GM19467 (cell line): Measurements from ENCODE around the gene RNF2.

Experiments used
- ATAC-seq: cut with Tn5 transposase; IDR thresholded peaks from one replicate; pipeline ENCODE4 v1.9.1; 2021; ENCODE audit warnings: mild to moderate bottlenecking, moderate library complexity; ENCODE audit not compliant: unreplicated experiment

Gene RNF2

DNA sequence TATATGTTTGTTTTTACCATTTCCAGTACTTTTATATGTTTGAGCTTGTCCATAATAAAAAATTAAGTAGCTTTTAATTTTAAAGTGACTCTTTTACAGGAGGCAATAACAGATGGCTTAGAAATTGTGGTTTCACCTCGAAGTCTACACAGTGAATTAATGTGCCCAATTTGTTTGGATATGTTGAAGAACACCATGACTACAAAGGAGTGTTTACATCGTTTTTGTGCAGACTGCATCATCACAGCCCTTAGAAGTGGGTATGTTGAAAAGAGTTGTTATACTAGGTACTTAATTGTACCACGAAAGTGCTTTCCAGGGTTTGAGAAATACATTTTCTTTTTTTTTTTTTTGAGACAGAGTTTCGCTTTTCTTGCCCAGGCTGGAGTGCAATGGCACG is 46.1 kb downstream of the RNF2 start:
- no peak for ATAC-seq

DNA sequence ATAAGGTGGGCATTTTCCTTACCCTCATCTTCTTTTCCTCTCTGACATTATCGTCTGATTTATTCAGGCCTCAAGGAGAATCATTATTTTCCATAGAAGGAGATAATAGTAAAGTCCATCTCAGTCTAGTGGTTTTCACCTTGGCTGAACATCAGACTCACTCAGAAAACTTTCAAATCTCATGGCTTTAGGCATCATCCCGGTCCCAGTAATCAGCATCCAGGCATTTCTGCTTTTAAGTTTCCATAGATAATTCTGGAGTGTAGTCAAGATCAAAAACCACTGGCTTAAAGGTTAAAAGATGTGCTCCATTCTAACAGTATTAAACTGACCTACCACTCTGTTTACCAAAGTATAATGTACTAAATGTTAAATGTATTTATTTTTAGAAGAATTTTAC is 49.4 kb downstream of the RNF2 start:
- no peak for ATAC-seq

- ATAC-seq, result no peak
Measured at GRCh38 chr1:185096531-185096930, 51.2 kb downstream of the RNF2 start.

- ATAC-seq, result no peak
Measured at GRCh38 chr1:185104083-185104482, 58.7 kb downstream of the RNF2 start.

GRCh38 chr1:185105121-185105520 is 59.8 kb downstream of the RNF2 start:
- no peak for ATAC-seq

DNA sequence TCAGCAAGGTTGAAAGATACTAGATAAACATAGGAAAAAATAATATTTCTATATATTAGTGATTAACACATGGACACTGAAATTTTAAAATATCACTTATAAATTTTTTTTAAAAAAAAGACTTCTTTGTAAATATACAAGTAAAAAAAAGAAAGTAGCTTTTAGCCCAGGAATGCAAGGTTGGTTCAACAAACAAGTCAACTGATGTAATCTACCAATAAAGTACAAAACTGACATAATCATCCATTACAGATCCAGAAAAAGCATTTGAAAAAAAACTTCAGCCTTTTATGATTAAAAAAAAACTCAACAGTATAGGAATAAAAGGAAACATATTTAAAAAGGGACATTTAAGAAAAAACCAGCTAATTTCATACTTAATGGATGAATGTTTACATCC is 63.0 kb downstream of the RNF2 start:
- ATAC-seq, result no peak

DNA sequence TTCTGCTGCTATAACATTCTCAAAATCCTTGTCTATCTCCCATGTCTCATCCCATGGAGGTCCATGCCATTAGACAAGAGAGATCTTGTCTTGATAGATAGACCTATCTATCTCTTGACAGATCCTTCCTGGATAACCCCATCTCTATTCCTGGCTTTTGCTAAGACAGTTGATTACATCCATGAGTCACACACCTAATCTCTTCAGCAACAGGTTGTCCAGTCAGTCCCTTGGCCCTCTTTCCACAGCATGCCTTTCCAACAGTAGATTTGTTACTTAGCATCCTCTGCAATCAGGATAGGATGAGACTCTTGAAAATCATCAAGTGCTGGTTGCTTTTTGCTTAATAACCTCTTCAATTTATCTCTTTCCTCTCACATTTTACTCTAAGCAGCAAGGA is 64.8 kb downstream of the RNF2 start:
- no peak for ATAC-seq

- ATAC-seq, result no peak
Measured at GRCh38 chr1:185111873-185112272, 66.5 kb downstream of the RNF2 start.

DNA sequence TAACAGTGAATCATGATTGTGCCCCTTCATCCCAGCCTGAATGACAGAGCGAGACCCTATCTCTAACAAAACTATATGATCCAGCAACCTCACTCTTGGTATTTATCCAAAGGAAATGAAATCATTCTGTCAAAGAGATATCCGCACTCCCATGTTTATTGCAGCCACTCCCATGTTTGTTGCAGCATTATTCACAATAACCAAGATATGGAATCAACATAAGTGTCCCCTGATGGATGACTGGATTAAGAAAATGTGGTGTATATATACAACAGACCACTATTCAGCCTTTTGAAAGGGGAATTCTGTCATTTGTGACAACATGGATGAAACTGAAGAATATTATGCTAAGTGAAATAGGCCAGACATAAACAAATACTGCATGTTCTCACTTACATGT is 67.0 kb downstream of the RNF2 start:
- ATAC-seq, result no peak

DNA sequence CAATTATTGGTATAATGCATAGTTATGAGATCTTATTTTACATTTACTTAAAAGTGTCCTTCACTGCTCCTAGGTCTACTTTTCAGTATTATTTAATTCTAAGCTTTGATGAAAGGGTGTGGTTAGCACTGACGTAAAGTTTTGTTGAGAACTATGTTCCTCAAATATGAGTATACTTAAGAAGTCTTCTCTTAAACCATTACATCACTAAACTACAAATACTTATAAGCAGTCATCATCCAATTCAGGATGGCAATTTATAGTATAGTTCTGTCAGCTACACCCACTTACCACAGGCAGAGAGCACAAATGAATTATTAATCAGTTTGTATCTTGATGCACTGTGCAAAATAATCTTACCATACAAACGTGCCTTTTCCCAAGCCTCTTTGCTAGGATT is 84.3 kb downstream of the RNF2 start:
- no peak for ATAC-seq

GRCh38 chr1:185132534-185132933 is 87.2 kb downstream of the RNF2 start:
- no peak for ATAC-seq

- ATAC-seq, result no peak
Measured at GRCh38 chr1:185137896-185138545, 92.7 kb downstream of the RNF2 start.

GRCh38 chr1:185139246-185139645 is 93.9 kb downstream of the RNF2 start:
- no peak for ATAC-seq

GRCh38 chr1:185144233-185144632 is 98.9 kb downstream of the RNF2 start:
- ATAC-seq, result no peak

DNA sequence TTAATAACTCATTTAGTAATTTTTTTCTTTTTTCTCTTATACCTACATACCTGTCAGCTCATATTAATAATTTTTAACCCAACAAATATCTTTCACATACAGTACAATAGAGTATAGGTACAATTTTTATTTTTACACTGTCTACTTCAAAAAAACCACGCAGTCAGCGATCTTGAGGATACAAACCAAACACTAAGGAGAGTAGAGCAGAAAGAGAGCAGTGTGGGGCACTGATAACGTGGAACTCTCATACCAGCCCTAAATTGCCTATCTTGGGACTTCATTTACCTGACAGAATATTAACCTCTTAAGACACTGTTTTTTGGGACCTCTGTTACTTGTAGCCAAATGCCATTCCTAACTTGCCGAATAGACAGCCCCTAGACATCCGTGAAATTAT is 105.9 kb downstream of the RNF2 start:
- no peak for ATAC-seq
